Skeletal muscle tissue (tissue), 4 donors: Measurements from ENCODE around the gene RBMS3. TPM values are rescaled to one million over a fixed set of nuclear protein-coding genes. Genes with fewer than 3 reads are reported as not detected.

Experiments used
- H3K27ac ChIP-seq: one replicate; pipeline ENCODE4 v1.7.0; 2013; ENCODE audit warnings: mild to moderate bottlenecking, low read depth, low read length, inconsistent platforms
- H3K27me3 ChIP-seq, 3 donors: one replicate each; pipeline ENCODE4 v1.7.0; 2013; ENCODE audit warnings: low read length in 3 of 3; ENCODE audit not compliant: control insufficient read depth in 3 of 3, insufficient read depth in 3 of 3
- H3K36me3 ChIP-seq, 3 donors: one replicate each; pipeline ENCODE4 v1.7.0; 2013; ENCODE audit warnings: low read length in 3 of 3; ENCODE audit not compliant: control insufficient read depth in 3 of 3, insufficient read depth in 3 of 3
- H3K4me1 ChIP-seq, 3 donors: one replicate each; pipeline ENCODE4 v1.7.0; 2013; ENCODE audit warnings: low read length in 3 of 3, mild to moderate bottlenecking in 3 of 3; ENCODE audit not compliant: control insufficient read depth in 3 of 3, insufficient read depth in 3 of 3
- H3K4me3 ChIP-seq, 3 donors: one replicate each; pipeline ENCODE4 v1.7.0; 2013; ENCODE audit warnings: low read length in 3 of 3
- H3K9ac ChIP-seq, 3 donors: one replicate each; pipeline ENCODE4 v1.7.0; 2013; ENCODE audit warnings: low read length in 3 of 3, mild to moderate bottlenecking in 3 of 3, moderate library complexity in 2 of 3, low read depth in 1 of 3
- H3K9me3 ChIP-seq, 3 donors: one replicate each; pipeline ENCODE4 v1.7.0; 2013; ENCODE audit warnings: low read length in 3 of 3; ENCODE audit not compliant: control insufficient read depth in 3 of 3
- total RNA-seq: library from RNA; depleted of rRNA; stranded (reverse); fragments of >200 nt; gene quantifications from one replicate; pipeline ENCODE4 v1.2.3, GENCODE V29; 2014
- donor health status: Osteomylitis.

RBMS3 gene
- total RNA-seq, 1 donor from 2014 or later, result 79.9 TPM

DNA sequence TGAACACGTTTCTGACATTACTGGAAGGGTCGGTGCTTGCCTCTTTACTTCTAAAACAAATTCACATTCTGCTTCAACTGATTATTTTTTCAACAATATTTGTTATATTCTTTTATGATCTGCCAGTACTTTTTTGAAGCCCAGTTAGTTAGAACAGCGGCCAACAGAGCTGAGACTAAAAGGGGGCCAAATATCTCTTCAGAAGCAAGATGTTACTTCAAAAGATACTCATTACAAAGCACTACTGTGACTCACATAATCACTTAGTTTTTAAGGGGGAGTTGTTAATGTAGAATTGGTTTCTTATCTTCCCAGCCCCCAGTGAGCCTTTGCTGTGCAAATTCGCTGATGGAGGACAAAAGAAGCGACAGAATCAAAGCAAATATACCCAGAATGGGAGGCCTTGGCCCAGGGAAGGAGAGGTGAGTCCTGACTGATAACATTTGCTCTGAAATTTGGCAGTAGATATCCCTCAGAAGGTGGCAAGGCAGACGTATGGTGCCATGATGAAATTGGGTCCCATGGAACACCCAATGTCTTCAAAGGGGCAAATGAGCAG lies 587.8 kb downstream of the RBMS3 start:
- Histone ChIP-seq H3K27me3 (no peaks in the 10 kb centered on the region), H3K4me3 (no peak overlapping the region), H3K27ac (no peak overlapping the region)

DNA sequence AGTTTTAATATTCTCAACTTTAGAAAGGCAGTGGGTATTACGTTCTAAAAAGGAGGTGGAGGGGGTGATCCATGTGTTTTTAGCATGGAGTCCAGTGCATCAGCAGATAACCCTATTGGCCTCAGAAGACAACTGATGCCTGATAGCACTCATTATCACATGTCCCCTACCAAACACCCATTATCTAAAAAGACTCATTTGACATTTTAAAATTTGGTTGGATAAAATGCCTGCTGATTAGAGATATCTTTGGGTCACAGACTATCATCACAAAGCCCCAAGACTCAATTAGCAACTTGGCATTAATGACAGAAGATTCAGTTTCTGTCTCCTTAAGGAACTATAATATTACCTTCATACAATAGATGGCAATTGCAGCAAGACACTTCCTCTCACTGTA lies 589.3 kb downstream of the RBMS3 start:
- no peaks in the 10 kb centered on the region for H3K27me3 ChIP-seq

More for the DNA sequence above, 587.8 kb downstream of the RBMS3 start:
- no peak overlapping the region for H3K9ac ChIP-seq
- H3K4me1 ChIP-seq, result no peaks in the 10 kb centered on the region
- H3K9me3 ChIP-seq, result peaks cover 0 to 3% (median 0%) of the 10 kb centered on the region in 3 donors
- H3K36me3 ChIP-seq, result peaks cover 0 to 3% (median 0%) of the 10 kb centered on the region in 3 donors

DNA sequence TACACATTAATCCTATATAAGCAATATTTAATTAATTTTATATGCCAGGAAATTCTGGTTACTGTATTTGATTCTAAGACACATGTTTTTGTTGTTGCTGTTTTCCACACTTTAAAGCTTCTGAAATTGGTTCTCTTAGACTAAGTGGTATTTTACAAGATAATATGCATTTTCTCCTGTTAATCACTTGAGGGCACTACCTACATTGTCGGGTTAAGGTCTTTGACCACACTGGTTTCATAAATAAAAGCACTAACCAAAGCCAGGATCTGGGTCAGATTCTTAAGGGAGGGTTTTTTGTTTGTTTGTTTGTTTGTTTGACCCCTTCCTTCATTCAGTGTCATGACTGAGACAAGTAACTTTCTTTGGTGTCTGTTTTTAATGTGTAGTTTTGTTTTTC lies 590.2 kb downstream of the RBMS3 start:
- Histone ChIP-seq H3K4me3 (no peak overlapping the region), H3K9ac (no peak overlapping the region), H3K36me3 (peaks cover 0 to 3% (median 0%) of the 10 kb centered on the region in 3 donors), H3K27me3 (no peaks in the 10 kb centered on the region), H3K27ac (no peak overlapping the region), H3K9me3 (peaks cover 0 to 3% (median 0%) of the 10 kb centered on the region in 3 donors), H3K4me1 (no peaks in the 10 kb centered on the region)

More for the DNA sequence above, 589.3 kb downstream of the RBMS3 start:
- Histone ChIP-seq H3K36me3 (peaks cover 0 to 3% (median 0%) of the 10 kb centered on the region in 3 donors), H3K9me3 (peaks cover 0 to 3% (median 0%) of the 10 kb centered on the region in 3 donors), H3K4me3 (no peak overlapping the region), H3K9ac (no peak overlapping the region), H3K27ac (no peak overlapping the region), H3K4me1 (no peaks in the 10 kb centered on the region)

DNA sequence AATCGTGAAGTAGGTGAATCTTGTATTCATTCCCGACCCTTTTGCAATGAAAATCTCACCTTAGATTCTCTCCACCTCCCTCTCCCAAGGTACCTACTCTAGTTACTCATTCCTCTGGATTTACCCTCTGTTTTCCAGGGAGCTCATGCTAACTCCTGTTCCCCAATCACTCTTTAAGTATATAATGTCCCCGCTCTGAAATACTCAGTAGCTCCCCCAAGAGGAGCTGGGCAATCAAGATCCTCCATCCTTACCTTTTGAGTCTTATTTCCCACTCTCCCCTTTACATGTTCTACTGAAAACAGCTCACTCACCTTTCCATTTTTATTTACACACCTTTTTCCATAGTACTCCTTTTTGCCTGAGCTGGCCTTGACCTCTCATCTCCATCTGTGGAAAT lies 599.9 kb downstream of the RBMS3 start:
- no peaks in the 10 kb centered on the region for H3K36me3 ChIP-seq
- H3K27me3 ChIP-seq, result no peaks in the 10 kb centered on the region

DNA sequence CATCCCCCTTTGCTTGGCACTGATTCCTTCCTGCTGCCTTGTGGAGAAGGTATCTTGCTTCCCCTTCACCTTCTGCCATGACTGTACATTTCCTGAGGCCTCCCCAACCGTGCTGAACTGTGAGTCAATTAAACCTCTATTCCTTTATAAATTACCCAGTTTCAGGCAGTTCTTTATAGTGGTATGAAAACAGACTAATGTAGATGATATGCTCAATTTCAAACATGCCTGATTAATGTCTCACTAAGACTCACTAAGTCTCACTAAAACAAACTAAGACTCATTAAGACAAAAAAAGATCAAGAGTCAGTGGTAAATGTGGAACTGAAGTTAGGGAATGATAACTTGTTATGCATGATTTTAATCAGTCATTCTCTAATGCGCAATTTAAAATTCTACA lies 606.6 kb downstream of the RBMS3 start:
- H3K4me3 ChIP-seq, result no peak overlapping the region
- no peaks in the 10 kb centered on the region for H3K36me3 ChIP-seq
- no peak overlapping the region for H3K27ac ChIP-seq
- H3K27me3 ChIP-seq, result no peaks in the 10 kb centered on the region
- no peaks in the 10 kb centered on the region for H3K9me3 ChIP-seq
- no peak overlapping the region for H3K9ac ChIP-seq
- peaks cover 0 to 4% (median 0%) of the 10 kb centered on the region in 3 donors for H3K4me1 ChIP-seq

More for the DNA sequence above, 599.9 kb downstream of the RBMS3 start:
- no peak overlapping the region for H3K27ac ChIP-seq
- H3K9me3 ChIP-seq, result no peaks in the 10 kb centered on the region
- H3K4me1 ChIP-seq, result no peaks in the 10 kb centered on the region
- no peak overlapping the region for H3K9ac ChIP-seq
- H3K4me3 ChIP-seq, result no peak overlapping the region

GRCh38 chr3:29889215-29889614 lies 608.3 kb downstream of the RBMS3 start:
- no peaks in the 10 kb centered on the region for H3K36me3 ChIP-seq
- no peak overlapping the region for H3K9ac ChIP-seq
- no peaks in the 10 kb centered on the region for H3K9me3 ChIP-seq
- no peaks in the 10 kb centered on the region for H3K27me3 ChIP-seq
- peaks cover 0 to 4% (median 0%) of the 10 kb centered on the region in 3 donors for H3K4me1 ChIP-seq
- H3K27ac ChIP-seq, result no peak overlapping the region
- no peak overlapping the region for H3K4me3 ChIP-seq

GRCh38 chr3:29890801-29891200 lies 609.9 kb downstream of the RBMS3 start:
- no peaks in the 10 kb centered on the region for H3K36me3 ChIP-seq
- H3K4me3 ChIP-seq, result no peak overlapping the region
- no peak overlapping the region for H3K27ac ChIP-seq
- H3K27me3 ChIP-seq, result no peaks in the 10 kb centered on the region
- no peaks in the 10 kb centered on the region for H3K9me3 ChIP-seq
- H3K9ac ChIP-seq, result no peak overlapping the region
- H3K4me1 ChIP-seq, result peaks cover 0 to 4% (median 0%) of the 10 kb centered on the region in 3 donors

DNA sequence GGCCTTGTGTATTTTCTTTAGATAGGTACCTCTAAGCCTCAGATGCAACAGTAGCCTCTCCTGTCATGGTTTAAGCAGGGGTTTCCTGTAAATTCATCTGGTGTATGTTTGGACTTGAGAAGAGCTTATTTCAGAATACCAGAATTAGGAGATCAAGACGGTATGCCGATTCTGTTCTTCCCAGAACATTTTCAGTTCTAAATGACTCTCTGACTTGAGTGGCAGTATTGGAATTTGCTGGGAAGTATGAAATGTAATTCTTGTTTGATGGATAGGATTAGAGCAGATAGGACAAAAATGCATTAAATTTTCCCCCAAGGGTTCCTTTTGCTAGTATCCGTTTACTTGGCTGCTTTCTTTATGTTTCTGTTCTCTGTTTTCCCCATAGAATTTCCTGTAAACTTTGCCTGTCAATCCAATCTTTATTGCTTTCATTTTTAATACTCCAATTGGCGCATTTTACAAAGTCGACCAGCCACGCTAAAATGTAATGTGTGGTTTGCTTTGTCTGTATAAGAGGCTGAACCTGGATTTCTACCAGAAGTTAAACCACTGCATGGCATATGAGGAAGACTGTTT lies 612.2 kb downstream of the RBMS3 start:
- no peak overlapping the region for H3K4me3 ChIP-seq

DNA sequence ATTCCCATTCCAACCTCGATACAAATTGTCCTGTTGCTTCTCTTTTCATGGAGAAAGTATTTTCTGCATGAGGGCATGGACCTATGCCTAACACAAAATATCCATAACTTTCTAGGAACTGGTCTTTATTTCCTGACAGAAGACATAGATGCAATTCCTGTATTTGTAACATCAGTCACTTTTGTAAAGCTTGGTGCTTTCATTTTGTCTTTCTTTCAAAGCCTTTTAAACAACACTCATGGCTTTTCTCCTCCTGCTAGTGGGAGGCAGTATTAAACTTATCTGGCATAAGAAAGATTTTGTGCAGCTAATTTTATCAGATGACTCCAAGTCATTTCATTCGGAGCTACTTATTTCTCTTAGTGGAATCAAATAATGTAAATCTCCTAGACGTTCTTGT lies 616.0 kb downstream of the RBMS3 start:
- H3K4me3 ChIP-seq, result no peak overlapping the region
- no peaks in the 10 kb centered on the region for H3K9me3 ChIP-seq
- no peaks in the 10 kb centered on the region for H3K4me1 ChIP-seq
- no peak overlapping the region for H3K27ac ChIP-seq
- H3K27me3 ChIP-seq, result no peaks in the 10 kb centered on the region
- H3K36me3 ChIP-seq, result peaks cover 0 to 6% (median 0%) of the 10 kb centered on the region in 3 donors
- H3K9ac ChIP-seq, result no peak overlapping the region

More for the DNA sequence above, 612.2 kb downstream of the RBMS3 start:
- H3K9ac ChIP-seq, result no peak overlapping the region
- H3K36me3 ChIP-seq, result peaks cover 0 to 6% (median 0%) of the 10 kb centered on the region in 3 donors
- H3K9me3 ChIP-seq, result no peaks in the 10 kb centered on the region
- H3K27me3 ChIP-seq, result no peaks in the 10 kb centered on the region
- H3K27ac ChIP-seq, result no peak overlapping the region
- H3K4me1 ChIP-seq, result peaks cover 0 to 4% (median 0%) of the 10 kb centered on the region in 3 donors

DNA sequence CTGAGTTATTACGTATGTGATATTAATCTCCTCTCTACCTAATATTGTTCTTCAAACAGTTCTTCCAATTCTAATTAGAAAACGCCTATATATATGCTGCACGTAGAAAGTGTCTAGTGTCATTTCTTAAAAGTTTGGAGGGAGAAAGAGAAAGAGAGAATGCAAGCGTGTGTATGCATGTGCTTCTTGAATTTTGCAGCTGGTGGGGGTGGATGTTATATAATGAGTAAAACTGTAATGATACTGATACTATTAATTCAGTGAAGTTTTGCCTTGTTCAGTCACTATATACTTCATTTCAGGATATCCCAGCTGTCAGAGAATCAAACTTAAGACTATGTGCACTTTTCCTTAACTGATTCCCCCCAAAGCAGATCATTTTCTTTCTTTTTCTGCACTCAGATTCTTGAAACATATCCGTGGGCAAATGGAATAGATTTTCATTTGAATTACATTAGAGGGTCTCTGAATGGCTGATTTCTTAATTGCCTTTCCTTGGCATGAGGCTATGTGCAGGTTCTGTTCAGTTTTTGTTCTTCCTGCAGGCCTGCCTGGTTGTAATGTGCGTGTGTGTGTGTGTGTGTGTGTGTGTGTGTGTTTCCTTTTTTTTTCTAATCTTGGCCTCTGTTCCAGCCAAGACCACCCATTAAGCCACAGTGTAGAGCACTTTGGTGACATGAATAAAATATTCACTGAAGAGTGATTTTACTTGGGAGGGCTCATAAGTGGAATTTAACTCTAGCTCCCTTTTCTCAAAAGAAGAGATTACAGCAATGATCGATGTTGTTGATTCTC lies 617.5 kb downstream of the RBMS3 start:
- no peaks in the 10 kb centered on the region for H3K4me1 ChIP-seq
- H3K9ac ChIP-seq, result no peak overlapping the region
- H3K9me3 ChIP-seq, result no peaks in the 10 kb centered on the region
- H3K27me3 ChIP-seq, result no peaks in the 10 kb centered on the region
- peaks cover 0 to 6% (median 0%) of the 10 kb centered on the region in 3 donors for H3K36me3 ChIP-seq
- H3K27ac ChIP-seq, result no peak overlapping the region
- H3K4me3 ChIP-seq, result no peak overlapping the region
